CD4-positive, alpha-beta T cell treated with Interleukin-15 for 4 hours (primary cell): ENCODE data around the gene AGBL1.
"Not testable (repeated sequence)": the region's sequence is repeated elsewhere in the genome, so short reads cannot be mapped to it uniquely, and the experiment has no call there.

Experiments
- DNase-seq: peaks from one replicate; pipeline ENCODE4 v3.0.0-alpha.2; 2020; ENCODE audit warnings: low spot score

Gene AGBL1

GRCh38 chr15:86506401-86506800 is 426.7 kb downstream of the AGBL1 start:
- DNase-seq = no peak

DNA sequence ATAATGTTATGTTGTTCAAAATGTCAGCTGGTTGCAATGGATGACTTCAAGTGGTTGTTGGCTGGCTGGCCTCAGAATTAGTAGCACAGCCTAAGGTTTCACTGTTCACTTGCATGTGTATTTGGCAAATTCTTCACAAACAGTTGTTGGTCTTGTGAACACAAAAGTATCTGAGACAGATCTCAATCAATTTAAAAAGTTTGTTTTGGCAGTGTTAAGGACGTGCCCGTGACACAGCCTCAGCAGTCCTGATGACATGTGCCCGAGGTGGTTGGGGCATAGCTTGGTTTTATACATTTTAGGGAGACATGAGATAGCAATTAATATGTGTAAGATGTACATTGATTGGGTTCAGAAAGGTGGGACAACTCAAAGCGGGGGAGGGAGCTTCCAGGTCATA is 436.0 kb downstream of the AGBL1 start:
- DNase-seq = no peak

DNA sequence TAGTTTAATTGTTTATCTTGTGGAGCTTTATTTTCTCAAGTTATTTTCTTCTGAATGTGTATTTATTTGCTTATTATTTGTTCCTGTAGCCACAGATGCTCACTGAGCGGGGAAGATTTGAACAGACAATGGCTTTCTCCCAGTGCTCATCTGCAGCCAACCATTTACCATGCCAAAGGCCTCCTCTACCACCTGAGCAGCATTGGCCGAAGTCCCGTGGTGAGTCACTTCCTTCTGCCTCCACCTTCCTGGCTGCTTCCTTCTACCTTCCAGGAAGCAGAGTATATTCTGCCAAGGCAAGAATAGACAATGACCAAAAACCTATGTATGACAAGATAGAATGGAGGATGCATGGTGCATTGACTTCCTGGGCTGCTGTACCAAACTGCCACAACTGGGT is 443.1 kb downstream of the AGBL1 start:
- no peak for DNase-seq

GRCh38 chr15:86526938-86527690 is 447.4 kb downstream of the AGBL1 start:
- no peak for DNase-seq

DNA sequence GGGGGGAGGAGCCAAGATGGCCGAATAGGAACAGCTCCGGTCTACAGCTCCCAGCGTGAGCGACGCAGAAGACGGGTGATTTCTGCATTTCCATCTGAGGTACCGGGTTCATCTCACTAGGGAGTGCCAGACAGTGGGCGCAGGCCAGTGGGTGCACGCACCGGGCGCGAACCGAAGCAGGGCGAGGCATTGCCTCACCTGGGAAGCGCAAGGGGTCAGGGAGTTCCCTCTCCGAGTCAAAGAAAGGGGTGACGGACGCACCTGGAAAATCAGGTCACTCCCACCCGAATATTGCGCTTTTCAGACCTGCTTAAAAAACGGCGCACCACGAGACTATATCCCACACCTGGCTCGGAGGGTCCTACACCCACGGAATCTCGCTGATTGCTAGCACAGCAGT is 448.4 kb downstream of the AGBL1 start:
- DNase-seq = not testable (repeated sequence)

DNA sequence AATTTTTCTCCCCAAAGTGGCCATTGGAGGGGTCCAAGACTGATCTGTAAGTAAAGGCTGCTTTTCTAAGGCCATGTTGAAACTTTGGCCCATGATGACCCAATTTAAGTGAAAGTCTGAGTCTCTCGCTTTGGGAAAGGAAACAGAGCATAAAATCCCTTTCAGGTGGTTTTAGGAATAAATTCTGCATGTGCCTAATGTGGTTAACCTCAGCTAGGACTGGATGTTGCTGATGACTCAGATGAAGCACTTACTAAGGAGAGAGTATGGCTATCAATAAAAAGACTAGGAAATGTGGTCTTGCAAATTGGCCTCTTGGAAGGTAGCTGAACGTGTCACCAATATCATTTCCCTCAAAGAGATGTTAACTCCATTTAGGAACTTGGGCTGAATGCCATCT is 458.5 kb downstream of the AGBL1 start:
- no peak for DNase-seq

DNA sequence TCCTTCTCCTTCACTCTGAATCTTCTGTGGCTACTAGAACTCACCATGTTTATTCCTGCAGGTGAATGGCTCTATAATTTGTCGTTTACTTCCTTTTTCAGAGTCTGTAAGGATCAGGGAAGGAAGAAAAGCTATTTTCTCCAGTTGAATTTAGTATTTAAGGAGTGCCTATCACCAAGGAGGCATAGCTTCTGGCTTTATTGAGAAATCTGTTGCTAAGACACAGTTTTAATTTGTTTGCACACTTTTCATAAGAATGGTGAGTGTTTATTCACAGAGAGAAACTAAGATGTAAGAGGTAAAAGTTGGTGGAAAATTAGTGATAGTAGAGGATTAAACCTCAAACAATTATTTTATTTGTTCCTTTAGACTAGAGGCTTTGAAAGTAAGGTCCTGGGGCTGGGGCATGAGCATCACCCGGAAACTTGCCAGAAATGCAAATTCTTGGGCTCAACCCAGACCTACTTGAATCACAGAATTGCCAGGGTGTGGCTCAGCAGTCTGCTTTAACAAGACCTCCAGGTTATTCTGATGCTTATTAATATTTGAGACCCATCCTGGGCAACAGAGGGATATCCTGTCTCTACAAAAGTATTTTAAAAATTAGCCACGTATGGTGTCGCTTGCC is 461.3 kb downstream of the AGBL1 start:
- DNase-seq = no peak

GRCh38 chr15:86541540-86541939 is 461.9 kb downstream of the AGBL1 start:
- no peak for DNase-seq

DNA sequence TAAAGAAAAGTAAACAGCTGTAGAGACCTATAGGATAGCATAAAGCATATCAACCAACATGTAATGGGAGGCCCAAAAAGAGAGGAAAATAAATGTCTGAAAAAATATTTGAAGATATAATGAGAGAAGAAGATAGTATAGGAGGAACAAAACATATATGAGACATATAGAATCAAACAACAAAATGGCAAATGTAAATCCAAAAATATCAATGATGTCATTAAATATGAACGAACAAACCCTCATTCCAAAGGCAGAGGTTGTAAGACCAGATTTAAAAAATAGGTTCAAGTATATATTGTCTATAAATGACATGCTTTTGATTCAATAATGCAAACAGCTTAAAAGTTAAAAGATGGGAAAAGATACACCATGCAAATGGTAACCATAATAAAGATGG is 470.4 kb downstream of the AGBL1 start:
- no peak for DNase-seq

- DNase-seq = no peak
Measured at GRCh38 chr15:86553108-86553507, 473.4 kb downstream of the AGBL1 start.

- no peak for DNase-seq
Measured at GRCh38 chr15:86555098-86555497, 475.4 kb downstream of the AGBL1 start.

- DNase-seq = no peak
Measured at GRCh38 chr15:86555939-86556338, 476.3 kb downstream of the AGBL1 start.

DNA sequence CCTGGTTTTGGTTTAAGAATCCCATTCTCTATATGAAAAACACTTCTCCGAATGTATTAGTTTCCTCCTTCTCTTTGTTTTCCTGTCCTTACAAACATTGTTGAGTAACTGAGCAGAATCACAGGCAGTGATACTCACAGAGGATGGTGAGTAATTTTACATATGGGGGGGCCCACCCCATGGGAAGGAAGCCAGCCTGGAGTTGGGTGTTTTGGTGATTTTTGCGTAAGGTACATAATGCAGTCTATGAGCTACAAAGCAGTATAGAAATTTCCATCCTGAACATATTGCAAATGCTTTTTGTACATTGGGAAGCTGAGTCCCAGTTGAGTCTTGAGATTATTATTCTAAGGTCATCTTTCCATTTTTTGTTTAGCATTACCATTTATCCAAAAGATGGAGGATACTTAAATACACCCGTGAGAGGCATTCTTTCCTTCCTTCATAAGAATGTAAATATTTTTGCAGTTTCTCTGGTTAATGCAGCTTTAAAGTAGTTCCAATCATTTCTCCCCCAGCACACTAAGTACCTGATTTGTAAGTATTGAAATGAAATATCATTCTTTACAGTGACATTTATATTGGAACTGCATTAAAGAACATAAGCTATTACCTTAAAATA is 476.8 kb downstream of the AGBL1 start:
- DNase-seq = no peak

DNA sequence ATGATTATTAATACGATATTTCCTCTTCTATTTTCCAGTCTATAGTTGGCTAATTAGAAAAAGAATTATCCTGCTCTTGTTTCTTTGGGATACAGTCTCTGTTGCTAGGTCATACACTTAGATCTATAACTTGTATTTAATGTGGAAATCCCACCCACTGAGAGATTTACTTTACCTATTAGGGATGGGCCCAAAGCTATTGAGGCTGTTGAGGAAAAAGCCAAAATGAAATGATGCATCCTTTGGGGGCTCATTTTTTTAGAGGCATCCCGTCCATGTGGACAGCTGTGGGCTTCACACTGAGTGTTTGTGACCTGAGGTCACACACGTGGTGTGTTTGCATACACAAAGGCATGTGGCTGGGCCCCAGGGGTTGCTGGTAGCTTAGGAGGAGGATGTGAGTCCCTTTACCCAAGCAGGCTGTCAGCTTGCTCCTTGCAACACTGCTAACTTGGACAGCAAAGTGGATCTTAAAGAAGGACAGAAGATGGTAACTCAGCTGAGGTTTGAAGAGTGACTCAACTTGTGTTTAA is 477.4 kb downstream of the AGBL1 start:
- no peak for DNase-seq

- no peak for DNase-seq
Measured at GRCh38 chr15:86558252-86558651, 478.6 kb downstream of the AGBL1 start.

DNA sequence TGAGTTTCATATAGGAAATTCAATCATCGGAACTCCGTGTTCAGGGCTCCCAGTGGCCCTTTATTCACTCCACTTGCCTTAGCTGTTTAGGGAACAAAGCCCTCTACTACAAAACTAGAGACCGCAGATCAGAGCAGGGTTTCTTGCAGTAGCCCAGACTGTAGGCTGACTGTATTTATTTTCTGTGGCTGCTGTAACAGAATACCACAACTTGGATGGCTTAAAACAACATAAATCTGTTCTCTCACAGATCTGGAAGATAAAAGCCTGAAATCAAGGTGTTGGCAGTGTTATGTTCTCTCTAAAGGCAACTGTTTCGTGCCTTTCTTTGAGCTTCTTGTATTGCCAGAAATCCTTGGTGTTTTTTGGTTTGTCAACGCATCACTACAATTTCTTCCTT is 479.0 kb downstream of the AGBL1 start:
- DNase-seq = no peak

- DNase-seq = no peak
Measured at GRCh38 chr15:86568378-86568777, 488.7 kb downstream of the AGBL1 start.

- no peak for DNase-seq
Measured at GRCh38 chr15:86570738-86571137, 491.1 kb downstream of the AGBL1 start.

DNA sequence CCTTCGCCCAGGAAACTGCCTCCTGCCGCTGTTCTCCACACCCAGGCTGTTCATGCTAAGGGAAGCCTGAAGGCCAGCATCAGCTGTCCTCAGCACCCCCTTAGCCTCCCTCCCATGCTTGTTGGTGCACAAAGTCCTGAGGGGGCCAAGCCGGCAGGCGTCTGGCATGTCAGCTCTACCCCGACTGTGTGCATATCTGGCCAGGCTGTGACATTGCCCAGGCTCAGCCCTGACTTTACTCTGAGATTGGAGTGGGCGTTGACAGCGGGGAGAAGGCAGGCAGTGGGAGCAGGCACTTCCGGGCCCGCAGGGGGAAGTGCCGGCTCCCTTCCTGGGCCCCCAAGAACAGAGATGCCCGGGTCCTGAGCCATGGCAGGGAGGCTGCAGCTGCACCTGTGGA is 492.2 kb downstream of the AGBL1 start:
- no peak for DNase-seq

- DNase-seq = no peak
Measured at GRCh38 chr15:86572368-86572841, 492.7 kb downstream of the AGBL1 start.

DNA sequence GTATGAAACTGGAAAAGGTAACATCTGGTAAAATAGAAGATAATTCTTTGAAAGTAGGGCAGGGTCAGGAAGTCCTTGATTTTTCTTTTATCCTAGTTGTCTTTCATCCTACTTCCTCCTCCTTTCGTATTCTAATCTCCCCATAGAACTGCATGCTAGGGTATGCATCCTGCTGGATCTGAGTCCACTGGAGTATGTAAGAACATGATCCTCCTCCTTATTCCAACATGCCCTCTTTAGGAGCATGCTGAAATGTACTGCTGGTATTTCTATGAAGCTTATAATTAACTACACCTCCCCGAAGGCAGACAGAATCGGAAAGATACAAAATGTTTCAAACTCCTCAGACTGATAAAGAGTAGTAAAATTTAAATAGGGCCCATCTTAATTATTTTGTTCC is 493.8 kb downstream of the AGBL1 start:
- DNase-seq = no peak

GRCh38 chr15:86588413-86588812 is 508.7 kb downstream of the AGBL1 start:
- DNase-seq = no peak

- DNase-seq = no peak
Measured at GRCh38 chr15:86590461-86590860, 510.8 kb downstream of the AGBL1 start.
